Measurements from ENCODE around the gene ABCG4. TPM values are rescaled to one million over a fixed set of nuclear protein-coding genes. Genes with fewer than 3 reads are reported as not detected.

The ABCG4 gene
- not detected for polyA plus RNA-seq (2013)

DNA sequence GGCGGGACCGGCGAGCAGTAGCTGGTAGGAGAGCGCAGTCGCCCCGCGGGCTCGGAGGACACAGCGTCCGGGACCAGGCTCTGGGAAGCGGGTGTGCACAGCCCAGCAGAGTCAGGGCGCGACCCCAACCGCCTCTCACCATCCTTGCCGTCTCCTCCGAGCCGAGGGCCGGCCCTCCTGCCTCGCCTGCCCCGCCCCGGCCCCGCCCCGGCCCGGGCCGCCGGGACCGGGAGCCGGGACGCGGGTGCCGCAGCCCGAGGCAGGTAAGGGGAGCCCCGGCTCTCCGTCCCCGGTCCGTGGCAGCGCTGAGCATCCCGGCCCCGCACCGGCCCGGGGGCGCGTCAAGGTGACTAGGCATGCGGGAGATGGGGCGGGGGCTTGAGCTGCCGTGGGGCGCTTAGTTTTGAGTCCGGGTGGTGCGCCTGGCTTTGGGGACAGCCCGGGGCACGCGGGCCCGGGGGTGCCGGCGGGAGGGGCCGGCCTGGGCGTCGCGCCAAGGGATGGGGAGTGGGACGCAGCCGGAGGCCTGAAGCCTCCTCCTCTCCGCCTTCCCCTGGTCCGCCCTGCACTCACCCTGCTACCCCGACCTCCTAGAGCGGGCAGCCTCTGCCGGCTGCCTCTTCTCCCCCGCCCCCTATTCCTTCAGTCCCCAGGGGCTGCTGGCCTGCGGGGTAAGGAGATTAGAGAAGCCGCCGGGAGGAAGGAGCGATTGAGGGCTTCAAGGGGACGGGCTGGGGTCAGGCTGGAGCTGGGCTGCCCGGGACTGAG lies at the start of gene ABCG4:
Gene ABCG4, plus strand, starts transcription at position 35 of the 768 bp plus-strand sequence. CDS start 914 bp downstream, outside the sequence.
- Histone ChIP-seq H3K36me3 (ENCODE audit: control insufficient read depth in 4 of 4, insufficient read depth in 4 of 4, low read length in 3 of 4) (no peaks in the 10 kb centered on the region), H3K27me3 (replicated peaks in 2 of 5; ENCODE audit: control insufficient read depth in 4 of 5, insufficient read depth in 5 of 5, low read length in 4 of 5) (peaks cover 0 to 54% (median 33%) of the 10 kb centered on the region in 5 experiments), H3K9me3 (ENCODE audit: control extremely low read depth in 1 of 5, control insufficient read depth in 4 of 5, insufficient read depth in 2 of 5, low read depth in 1 of 5, low read length in 4 of 5) (no peaks in the 10 kb centered on the region), H3K4me1 (ENCODE audit: control extremely low read depth in 1 of 4, control insufficient read depth in 4 of 4, insufficient read depth in 4 of 4, low read length in 3 of 4) (peaks cover 0 to 18% (median 17%) of the 10 kb centered on the region in 4 experiments), H3K4me3 (ENCODE audit: control insufficient read depth in 1 of 7, extremely low read depth in 1 of 7, insufficient read depth in 4 of 7, low read depth in 2 of 7, low read length in 6 of 7) (peak within 1 kb of the TSS; percentile 2 to 72 (median 56)), H3K27ac (ENCODE audit: insufficient read depth in 1 of 2, low read depth in 1 of 2, low read length in 2 of 2, poor library complexity in 1 of 2, severe bottlenecking in 2 of 2) (no peak within 1 kb of the TSS)
- WGBS (ENCODE audit: insufficient coverage), result under 1% methylated on average over 47 of the region's 73 CpGs
- DNase-seq, result peak in 2 of 3 donors; percentile 34 to 50
- ChIA-PET POLR2A (no interaction called here), CTCF (interaction anchor here (1.0 to 3.5 kb wide), 4 partner anchors 11 to 48 kb away, joined by 3 to 15 read pairs (median 7); no protein-coding TSS in a partner anchor)

DNA sequence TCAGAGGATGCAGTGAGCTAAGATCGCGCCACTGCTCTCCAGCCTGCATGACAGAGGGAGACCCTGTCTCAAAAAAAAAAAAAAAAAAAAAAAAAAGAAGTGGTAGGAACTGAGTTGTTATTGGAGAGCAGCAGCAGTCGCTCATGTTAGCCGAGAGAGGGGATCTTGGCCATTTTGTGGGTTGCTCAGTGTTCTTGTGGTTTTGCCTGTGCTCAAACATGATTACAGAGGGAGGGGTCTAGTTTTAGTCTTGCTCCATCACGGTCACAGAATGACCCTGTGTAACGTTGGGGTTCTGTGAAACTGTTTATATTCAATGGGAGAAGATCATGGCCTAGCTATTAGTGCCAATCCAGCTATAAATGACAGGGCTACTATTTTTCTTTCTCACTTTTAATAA lies 49.1 kb upstream of the ABCG4 start:
- Histone ChIP-seq H3K4me1 (ENCODE audit: control extremely low read depth in 1 of 4, control insufficient read depth in 4 of 4, insufficient read depth in 4 of 4, low read length in 3 of 4) (peaks cover 0 to 38% (median 32%) of the 10 kb centered on the region in 4 experiments), H3K9me3 (ENCODE audit: control extremely low read depth in 1 of 5, control insufficient read depth in 4 of 5, insufficient read depth in 2 of 5, low read depth in 1 of 5, low read length in 4 of 5) (no peaks in the 10 kb centered on the region), H3K27me3 (replicated peaks in 2 of 5; ENCODE audit: control insufficient read depth in 4 of 5, insufficient read depth in 5 of 5, low read length in 4 of 5) (no peaks in the 10 kb centered on the region), H3K36me3 (ENCODE audit: control insufficient read depth in 4 of 4, insufficient read depth in 4 of 4, low read length in 3 of 4) (peaks cover 8 to 27% (median 17%) of the 10 kb centered on the region in 4 experiments), H3K27ac (ENCODE audit: insufficient read depth in 1 of 2, low read depth in 1 of 2, low read length in 2 of 2, poor library complexity in 1 of 2, severe bottlenecking in 2 of 2) (no peak overlapping the region), H3K4me3 (ENCODE audit: control insufficient read depth in 1 of 7, extremely low read depth in 1 of 7, insufficient read depth in 4 of 7, low read depth in 2 of 7, low read length in 6 of 7) (no peak overlapping the region)
- WGBS (ENCODE audit: insufficient coverage), result 100% methylated on average over 2 of the region's 6 CpGs
- ChIA-PET POLR2A (no interaction called here), CTCF (interaction anchor here (0.6 to 4.6 kb wide), 10 partner anchors 8 to 221 kb away, joined by 3 to 20 read pairs (median 4); partner anchors contain the start of genes HMBS and VPS11)
- peak in 2 of 3 donors; percentile 63 to 68 for DNase-seq

DNA sequence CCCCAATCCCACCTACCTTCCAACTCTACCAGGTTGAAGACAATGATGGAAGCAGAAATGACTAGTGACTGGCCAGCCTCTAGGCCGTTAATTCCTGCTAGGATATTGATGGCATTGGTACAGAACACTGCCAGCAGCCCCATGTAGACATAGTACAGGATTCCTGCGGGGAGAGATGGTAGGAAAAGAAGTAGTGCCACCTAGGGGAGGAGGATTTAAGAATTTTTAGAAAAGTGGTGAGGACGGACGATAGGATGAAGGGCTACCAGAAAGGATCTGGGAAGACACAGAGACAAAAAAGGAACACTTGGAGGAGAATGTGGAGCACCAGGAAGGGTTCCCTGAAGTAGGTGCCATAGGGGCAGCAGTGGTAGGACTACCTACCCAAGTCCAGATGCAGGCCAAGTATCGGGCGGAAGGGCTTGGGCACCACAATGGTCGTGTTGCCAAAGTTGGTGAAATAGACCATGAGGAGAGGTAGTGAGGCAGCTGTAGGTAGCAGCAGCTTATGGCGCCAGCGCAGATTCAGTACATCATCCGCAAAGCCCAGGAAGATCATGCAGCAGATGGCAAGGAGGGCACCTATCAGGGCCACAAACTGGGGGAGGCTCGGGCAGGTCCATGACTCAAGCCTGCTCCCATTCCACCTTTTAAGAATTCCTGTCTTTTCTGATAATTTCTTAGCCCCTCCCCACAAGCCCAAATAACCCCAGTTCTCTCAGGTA lies 48.4 kb upstream of the ABCG4 start:
- ChIA-PET POLR2A (no interaction called here), CTCF (interaction anchor here (0.6 to 4.6 kb wide), 7 partner anchors 10 to 96 kb away, joined by 3 to 20 read pairs (median 4); partner anchors contain the start of genes HMBS and VPS11)
- no peaks in the 10 kb centered on the region for H3K9me3 ChIP-seq (ENCODE audit: control extremely low read depth in 1 of 5, control insufficient read depth in 4 of 5, insufficient read depth in 2 of 5, low read depth in 1 of 5, low read length in 4 of 5)
- peaks cover 8 to 27% (median 17%) of the 10 kb centered on the region in 4 experiments for H3K36me3 ChIP-seq (ENCODE audit: control insufficient read depth in 4 of 4, insufficient read depth in 4 of 4, low read length in 3 of 4)
- 62% methylated on average over 11 of the region's 11 CpGs for WGBS (ENCODE audit: insufficient coverage)
- H3K4me1 ChIP-seq (ENCODE audit: control extremely low read depth in 1 of 4, control insufficient read depth in 4 of 4, insufficient read depth in 4 of 4, low read length in 3 of 4), result peaks cover 0 to 38% (median 31%) of the 10 kb centered on the region in 4 experiments
- H3K27me3 ChIP-seq (replicated peaks in 2 of 5; ENCODE audit: control insufficient read depth in 4 of 5, insufficient read depth in 5 of 5, low read length in 4 of 5), result no peaks in the 10 kb centered on the region
- DNase-seq, result peak in 1 of 3 donors; percentile 17
- H3K27ac ChIP-seq (ENCODE audit: insufficient read depth in 1 of 2, low read depth in 1 of 2, low read length in 2 of 2, poor library complexity in 1 of 2, severe bottlenecking in 2 of 2), result peak overlapping the region in 1 of 2 experiments; percentile 96
- H3K4me3 ChIP-seq (ENCODE audit: control insufficient read depth in 1 of 7, extremely low read depth in 1 of 7, insufficient read depth in 4 of 7, low read depth in 2 of 7, low read length in 6 of 7), result peak overlapping the region in 6 of 7 experiments; percentile 86 to 97 (median 94)

- WGBS (ENCODE audit: insufficient coverage), result 1% methylated on average over 26 of the region's 29 CpGs
- Histone ChIP-seq H3K36me3 (ENCODE audit: control insufficient read depth in 4 of 4, insufficient read depth in 4 of 4, low read length in 3 of 4) (peaks cover 8 to 27% (median 17%) of the 10 kb centered on the region in 4 experiments), H3K4me3 (ENCODE audit: control insufficient read depth in 1 of 7, extremely low read depth in 1 of 7, insufficient read depth in 4 of 7, low read depth in 2 of 7, low read length in 6 of 7) (peak overlapping the region; percentile 79 to 97 (median 93)), H3K4me1 (ENCODE audit: control extremely low read depth in 1 of 4, control insufficient read depth in 4 of 4, insufficient read depth in 4 of 4, low read length in 3 of 4) (peaks cover 2 to 38% (median 29%) of the 10 kb centered on the region in 4 experiments), H3K27me3 (replicated peaks in 2 of 5; ENCODE audit: control insufficient read depth in 4 of 5, insufficient read depth in 5 of 5, low read length in 4 of 5) (no peaks in the 10 kb centered on the region), H3K9me3 (ENCODE audit: control extremely low read depth in 1 of 5, control insufficient read depth in 4 of 5, insufficient read depth in 2 of 5, low read depth in 1 of 5, low read length in 4 of 5) (no peaks in the 10 kb centered on the region), H3K27ac (ENCODE audit: insufficient read depth in 1 of 2, low read depth in 1 of 2, low read length in 2 of 2, poor library complexity in 1 of 2, severe bottlenecking in 2 of 2) (peak overlapping the region; percentile 93 to 96)
- CTCF ChIA-PET, result interaction anchor here (0.6 to 4.6 kb wide), 11 partner anchors 9 to 104 kb away, joined by 3 to 20 read pairs (median 4); partner anchors contain the start of gene VPS11
- POLR2A ChIA-PET, result interaction anchor here (0.6 to 1.2 kb wide), 2 partner anchors 44 to 673 kb away, joined by 3 to 7 read pairs; partner anchors contain the start of gene HYOU1
- no peak for DNase-seq
These were observed 47.7 kb upstream of the ABCG4 start for GRCh38 chr11:119100994-119101758.

- Histone ChIP-seq H3K27ac (ENCODE audit: insufficient read depth in 1 of 2, low read depth in 1 of 2, low read length in 2 of 2, poor library complexity in 1 of 2, severe bottlenecking in 2 of 2) (peak within 1 kb of the TSS; percentile 93 to 96), H3K4me3 (ENCODE audit: control insufficient read depth in 1 of 7, extremely low read depth in 1 of 7, insufficient read depth in 4 of 7, low read depth in 2 of 7, low read length in 6 of 7) (peak within 1 kb of the TSS; percentile 79 to 97 (median 93)), H3K4me1 (ENCODE audit: control extremely low read depth in 1 of 4, control insufficient read depth in 4 of 4, insufficient read depth in 4 of 4, low read length in 3 of 4) (peaks cover 7 to 42% (median 36%) of the 10 kb centered on the region in 4 experiments), H3K9me3 (ENCODE audit: control extremely low read depth in 1 of 5, control insufficient read depth in 4 of 5, insufficient read depth in 2 of 5, low read depth in 1 of 5, low read length in 4 of 5) (no peaks in the 10 kb centered on the region), H3K27me3 (replicated peaks in 2 of 5; ENCODE audit: control insufficient read depth in 4 of 5, insufficient read depth in 5 of 5, low read length in 4 of 5) (no peaks in the 10 kb centered on the region), H3K36me3 (ENCODE audit: control insufficient read depth in 4 of 4, insufficient read depth in 4 of 4, low read length in 3 of 4) (peaks cover 8 to 21% (median 14%) of the 10 kb centered on the region in 4 experiments)
- CTCF ChIA-PET, result interaction anchor here (0.9 to 2.1 kb wide), 12 partner anchors 10 to 105 kb away, joined by 3 to 7 read pairs (median 4); partner anchors contain the start of gene VPS11
- WGBS (ENCODE audit: insufficient coverage), result 0% methylated on average over 25 of the region's 32 CpGs
- POLR2A ChIA-PET, result interaction anchor here (0.6 to 1.2 kb wide), 4 partner anchors 10 to 787 kb away, joined by 3 to 7 read pairs (median 3); partner anchors contain the start of gene HYOU1
- peak; percentile 92 to 94 (median 93) for DNase-seq
These were observed 47.0 kb upstream of the ABCG4 start, which contains the start of gene DPAGT1 for GRCh38 chr11:119101759-119102423. TSS of gene DPAGT1 (minus strand) at chr11:119101853. CDS start at chr11:119101655, 198 bp downstream.
